Psoas muscle (tissue), 8 donors: ENCODE results near the gene ABITRAM. TPM values are rescaled to one million over a fixed set of nuclear protein-coding genes. Genes with fewer than 3 reads are reported as not detected.
A peak's percentile ranks its signal among the peaks of the same experiment; 100 is the strongest.

Source experiments
- ATAC-seq, 4 donors: fragments of 200-7000 bp; cut with Tn5 transposase; one replicate each; pipeline ENCODE4 v1.9.1; 2020; ENCODE audit warnings: moderate library complexity in 3 of 4, mild to moderate bottlenecking in 2 of 4
- DNase-seq, 2 donors: peaks; one replicate each; pipeline ENCODE4 v3.0.0-alpha.2; 2020
- H3K27ac ChIP-seq: fragments of 200-600 bp; one replicate; pipeline ENCODE4 v1.8.0; 2022
- H3K27me3 ChIP-seq, 3 donors: fragments of 200-600 bp in 1 of 3; one replicate each; pipeline versions ENCODE4 v1.6.1 to v1.8.0; 2013 to 2022; ENCODE audit warnings: low read length in 2 of 3, mild to moderate bottlenecking in 2 of 3, moderate library complexity in 1 of 3; ENCODE audit not compliant: insufficient read depth in 3 of 3
- H3K36me3 ChIP-seq, 2 donors: fragments of 200-600 bp in 1 of 2; one replicate each; pipeline versions ENCODE4 v1.6.1 to v1.8.0; 2013 to 2022; ENCODE audit warnings: low read depth in 1 of 2, mild to moderate bottlenecking in 1 of 2, moderate library complexity in 1 of 2; ENCODE audit not compliant: insufficient read depth in 1 of 2
- H3K4me1 ChIP-seq: fragments of 200-600 bp; one replicate; pipeline ENCODE4 v1.8.0; 2022
- H3K4me3 ChIP-seq: fragments of 200-600 bp; one replicate; pipeline ENCODE4 v1.8.0; 2022; ENCODE audit warnings: mild to moderate bottlenecking
- H3K9me3 ChIP-seq: fragments of 200-600 bp; one replicate; pipeline ENCODE4 v1.8.0; 2022
- WGBS, 3 donors: extraction: QIAGEN DNeasy Blood & Tissue Kit; methylation state at CpG; one replicate each; pipeline versions ENCODE4 v1.1.6 to v1.1.7; 2013; 5-methylcytosine and 5-hydroxymethylcytosine counted together
- intact Hi-C, 2 donors: fragments of 100-400 bp; cut with DNase I; formaldehyde crosslinking; loops; one replicate each; pipeline versions ENCODE4 v1.11.0 to v1.14.2; 2022
- polyA plus RNA-seq, 3 donors: library from polyadenylated mRNA; stranded (reverse); fragments of 200-250 nt; gene quantifications; one replicate each; pipeline ENCODE4 v1.2.3, GENCODE V29; 2013
- total RNA-seq, 4 donors: library from RNA; stranded (reverse); fragmentation: NEBNext Ultra II Directional in 2 of 4; extraction: Animal tissue kit (Norgen Biotek cat#: 25700) in 2 of 4; gene quantifications; one replicate each; pipeline versions ENCODE4 v1.2.1 to v1.2.4, GENCODE V29; 2021 to 2023
- TF ChIP-seq, protein P1 (sequence below): fragments of 200-600 bp; IDR thresholded peaks from one replicate; pipeline ENCODE4 v1.8.0; 2022; ENCODE audit warnings: antibody characterized with exemption
- donor health status: healthy with polysubstance abuse.
- donor health status: DM: no; HTN: no; CAD: no; lungs with moderate emphysema.
- donor health status: Bipolar disorder and iron deficiency.
- donor health status: healthy.
- donor health status: DM: yes; HTN: yes; CAD: no.
- donor health status: DM: no; HTN: no; CAD: no.
- donor health status: DM: no; HTN: no; CAD: no.
- donor health status: DM: yes; HTN: yes; CAD: no.

ABITRAM gene
- total and polyA plus RNA-seq, 7 donors, result 7.6 to 37.9 (median 14.1) TPM

DNA sequence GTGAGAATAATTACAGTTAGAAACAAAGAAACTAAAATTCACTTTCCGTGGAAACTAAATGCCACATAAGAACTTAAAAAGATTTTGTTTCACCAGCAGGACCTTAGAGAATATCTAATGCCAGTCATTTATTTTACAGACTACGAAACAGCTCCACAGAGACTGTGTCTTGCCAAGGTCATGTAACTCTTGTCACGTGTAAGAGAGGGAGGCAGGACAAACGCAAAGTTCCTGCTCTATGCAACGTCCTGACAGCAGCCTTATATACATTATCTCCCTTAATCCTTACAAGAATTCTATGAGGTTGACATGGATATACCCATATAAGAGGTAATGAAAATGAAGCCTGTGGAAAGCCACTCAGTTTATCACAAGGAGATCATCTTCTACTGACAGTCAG is 39.7 kb downstream of the ABITRAM start:
- H3K9me3 ChIP-seq, result no peaks in the 10 kb centered on the region

DNA sequence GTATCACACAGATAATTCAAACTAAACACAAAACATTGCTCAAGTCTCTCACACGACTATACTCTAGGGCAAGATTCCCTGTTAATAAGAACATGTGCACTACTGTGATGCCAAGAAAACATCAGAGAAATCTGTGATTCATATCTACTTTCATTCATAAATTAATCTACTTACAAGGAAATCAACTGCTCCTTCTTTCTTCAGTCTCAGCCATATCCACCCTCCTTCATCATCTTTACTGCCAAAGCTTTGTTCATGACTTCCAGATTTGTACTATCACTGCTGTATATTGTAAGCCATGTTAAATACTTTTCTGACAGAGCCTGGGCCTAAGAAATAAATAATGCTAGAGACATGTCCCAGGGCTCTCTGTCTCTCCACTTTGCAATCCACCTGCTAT is 44.0 kb downstream of the ABITRAM start:
- no peak for ATAC-seq
- H3K9me3 ChIP-seq, result no peaks in the 10 kb centered on the region
- WGBS, 3 donors, result 35 to 79% (median 55%) methylated on average over 1 of the region's 1 CpG
- DNase-seq, result no peak
- TF ChIP-seq, protein P1, sequence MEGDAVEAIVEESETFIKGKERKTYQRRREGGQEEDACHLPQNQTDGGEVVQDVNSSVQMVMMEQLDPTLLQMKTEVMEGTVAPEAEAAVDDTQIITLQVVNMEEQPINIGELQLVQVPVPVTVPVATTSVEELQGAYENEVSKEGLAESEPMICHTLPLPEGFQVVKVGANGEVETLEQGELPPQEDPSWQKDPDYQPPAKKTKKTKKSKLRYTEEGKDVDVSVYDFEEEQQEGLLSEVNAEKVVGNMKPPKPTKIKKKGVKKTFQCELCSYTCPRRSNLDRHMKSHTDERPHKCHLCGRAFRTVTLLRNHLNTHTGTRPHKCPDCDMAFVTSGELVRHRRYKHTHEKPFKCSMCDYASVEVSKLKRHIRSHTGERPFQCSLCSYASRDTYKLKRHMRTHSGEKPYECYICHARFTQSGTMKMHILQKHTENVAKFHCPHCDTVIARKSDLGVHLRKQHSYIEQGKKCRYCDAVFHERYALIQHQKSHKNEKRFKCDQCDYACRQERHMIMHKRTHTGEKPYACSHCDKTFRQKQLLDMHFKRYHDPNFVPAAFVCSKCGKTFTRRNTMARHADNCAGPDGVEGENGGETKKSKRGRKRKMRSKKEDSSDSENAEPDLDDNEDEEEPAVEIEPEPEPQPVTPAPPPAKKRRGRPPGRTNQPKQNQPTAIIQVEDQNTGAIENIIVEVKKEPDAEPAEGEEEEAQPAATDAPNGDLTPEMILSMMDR, result no peak
- intact Hi-C loops, result no loop called here
- H3K27me3 ChIP-seq, result no peaks in the 10 kb centered on the region
- no peaks in the 10 kb centered on the region for H3K4me1 ChIP-seq
- H3K27ac ChIP-seq, result no peak overlapping the region
- no peak overlapping the region for H3K4me3 ChIP-seq
- peaks cover 0 to 38% of the 10 kb centered on the region in 2 donors for H3K36me3 ChIP-seq

More for the DNA sequence above, 39.7 kb downstream of the ABITRAM start:
- Histone ChIP-seq H3K27me3 (no peaks in the 10 kb centered on the region), H3K4me3 (no peak overlapping the region), H3K27ac (no peak overlapping the region), H3K4me1 (no peaks in the 10 kb centered on the region), H3K36me3 (peaks cover 0 to 28% of the 10 kb centered on the region in 2 donors)
- DNase-seq, result no peak
- peak; percentile 36 to 67 (median 56) for ATAC-seq
- WGBS, 3 donors, result 27 to 33% (median 28%) methylated on average over 5 of the region's 5 CpGs
- TF ChIP-seq, protein P1, result no peak
- intact Hi-C loops, result no loop called here

DNA sequence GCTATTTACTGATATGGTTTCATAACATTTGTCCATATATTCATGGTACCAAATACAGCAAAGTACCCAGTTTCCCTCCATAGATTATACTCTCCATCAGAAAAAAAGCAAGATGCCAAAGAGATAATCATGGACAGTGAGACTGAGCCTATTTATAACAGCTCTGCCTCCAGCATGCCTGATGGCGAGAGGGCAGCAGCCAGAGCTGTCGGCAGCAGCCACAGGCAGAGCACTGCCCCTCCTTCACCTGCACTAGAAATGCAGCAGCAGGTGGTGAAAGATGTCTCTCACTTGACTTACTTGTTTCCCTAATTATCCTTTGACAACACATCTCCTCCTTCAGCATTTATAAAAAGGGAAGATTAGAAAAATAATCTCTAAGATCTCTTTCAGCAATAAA is 46.7 kb downstream of the ABITRAM start:
- 38 to 49% (median 43%) methylated on average over 2 of the region's 2 CpGs for WGBS, 3 donors
- Histone ChIP-seq H3K27ac (no peak overlapping the region), H3K4me1 (no peaks in the 10 kb centered on the region), H3K27me3 (no peaks in the 10 kb centered on the region), H3K9me3 (no peaks in the 10 kb centered on the region), H3K4me3 (no peak overlapping the region), H3K36me3 (peaks cover 0 to 46% of the 10 kb centered on the region in 2 donors)
- intact Hi-C loops, result no loop called here
- DNase-seq, result no peak
- TF ChIP-seq, protein P1, result no peak
- peak; percentile 70 to 88 (median 74) for ATAC-seq

DNA sequence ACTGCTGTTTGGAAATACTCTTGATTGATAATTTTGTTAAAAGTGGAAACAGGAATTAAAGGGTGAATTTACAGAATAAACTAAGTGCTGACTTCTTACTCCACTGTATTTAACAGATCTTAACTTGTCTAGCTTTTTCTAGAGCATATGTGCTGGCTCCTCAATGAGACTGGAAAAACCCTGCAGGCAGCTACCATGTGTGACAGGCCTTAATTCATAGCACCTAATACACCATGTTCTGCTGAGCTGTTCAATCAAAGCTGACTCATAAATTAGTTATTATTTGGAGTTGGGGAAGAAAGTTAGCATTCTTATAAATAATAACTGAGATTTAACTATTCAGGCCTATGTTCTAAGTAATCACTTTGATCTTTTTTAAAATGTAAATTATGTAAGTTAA is 49.7 kb downstream of the ABITRAM start:
- DNase-seq, result no peak
- H3K27ac ChIP-seq, result no peak overlapping the region
- H3K36me3 ChIP-seq, result peaks cover 0 to 40% of the 10 kb centered on the region in 2 donors
- intact Hi-C loops, result no loop called here
- no peaks in the 10 kb centered on the region for H3K27me3 ChIP-seq
- ATAC-seq, result no peak
- no peaks in the 10 kb centered on the region for H3K4me1 ChIP-seq
- TF ChIP-seq, protein P1, result no peak
- H3K9me3 ChIP-seq, result no peaks in the 10 kb centered on the region
- H3K4me3 ChIP-seq, result no peak overlapping the region

Other genes starting within 250 kb of the ABITRAM start
- not detected for gene ACTL7B, start 78.4 kb upstream of the ABITRAM start, total RNA-seq
- not detected for gene ACTL7B, start 78.4 kb upstream of the ABITRAM start, polyA plus RNA-seq
- gene ACTL7A, start 72.1 kb upstream of the ABITRAM start, total RNA-seq, result not detected
- not detected for gene ACTL7A, start 72.1 kb upstream of the ABITRAM start, polyA plus RNA-seq
- gene ELP1, start 276 bp upstream of the ABITRAM start, total RNA-seq, result 10 to 100 TPM in 3 of 4 donors, 1 to 10 TPM in 1; 9.8 to 21.0 (median 17.9) TPM
- 10 to 100 TPM in 2 of 3 donors, 1 to 10 TPM in 1; 9.6 to 17.5 (median 14.3) TPM for gene ELP1, start 276 bp upstream of the ABITRAM start, polyA plus RNA-seq
- 10 to 100 TPM; 27.2 to 48.2 (median 32.5) TPM for gene CTNNAL1, start 79.1 kb downstream of the ABITRAM start, total RNA-seq
- gene CTNNAL1, start 79.1 kb downstream of the ABITRAM start, polyA plus RNA-seq, result 10 to 100 TPM; 14.1 to 49.4 (median 44.2) TPM
- 10 to 100 TPM; 32.4 to 77.8 (median 44.3) TPM for gene TMEM245, start 185.5 kb downstream of the ABITRAM start, total RNA-seq
- gene TMEM245, start 185.5 kb downstream of the ABITRAM start, polyA plus RNA-seq, result 10 to 100 TPM in 2 of 3 donors, 1 to 10 TPM in 1; 6.0 to 58.0 (median 16.8) TPM
- under 1 TPM in 1 of 4 donors, not detected in 3; 0.04 TPM for gene FRRS1L, start 232.8 kb downstream of the ABITRAM start, total RNA-seq
- under 1 TPM in 2 of 3 donors, not detected in 1; under 0.01 to 0.01 TPM for gene FRRS1L, start 232.8 kb downstream of the ABITRAM start, polyA plus RNA-seq